Retinal pigment epithelial cell (primary cell): ENCODE data around the gene PHLDB1.

Experiments
- DNase-seq: peaks from one replicate; pipeline ENCODE4 v3.0.0-alpha.2; 2010; ENCODE audit warnings: low read depth
- H3K4me3 ChIP-seq: 2 replicates; pipeline ENCODE4 v1.5.1; 2011; ENCODE audit warnings: mild to moderate bottlenecking, low read length, control low read depth, moderate library complexity
- TF ChIP-seq, protein P1 (sequence below): conservative IDR thresholded peaks from 2 replicates; pipeline ENCODE4 v1.5.1; 2011; ENCODE audit warnings: low read depth, low read length, control low read depth, inconsistent platforms

Gene PHLDB1

DNA sequence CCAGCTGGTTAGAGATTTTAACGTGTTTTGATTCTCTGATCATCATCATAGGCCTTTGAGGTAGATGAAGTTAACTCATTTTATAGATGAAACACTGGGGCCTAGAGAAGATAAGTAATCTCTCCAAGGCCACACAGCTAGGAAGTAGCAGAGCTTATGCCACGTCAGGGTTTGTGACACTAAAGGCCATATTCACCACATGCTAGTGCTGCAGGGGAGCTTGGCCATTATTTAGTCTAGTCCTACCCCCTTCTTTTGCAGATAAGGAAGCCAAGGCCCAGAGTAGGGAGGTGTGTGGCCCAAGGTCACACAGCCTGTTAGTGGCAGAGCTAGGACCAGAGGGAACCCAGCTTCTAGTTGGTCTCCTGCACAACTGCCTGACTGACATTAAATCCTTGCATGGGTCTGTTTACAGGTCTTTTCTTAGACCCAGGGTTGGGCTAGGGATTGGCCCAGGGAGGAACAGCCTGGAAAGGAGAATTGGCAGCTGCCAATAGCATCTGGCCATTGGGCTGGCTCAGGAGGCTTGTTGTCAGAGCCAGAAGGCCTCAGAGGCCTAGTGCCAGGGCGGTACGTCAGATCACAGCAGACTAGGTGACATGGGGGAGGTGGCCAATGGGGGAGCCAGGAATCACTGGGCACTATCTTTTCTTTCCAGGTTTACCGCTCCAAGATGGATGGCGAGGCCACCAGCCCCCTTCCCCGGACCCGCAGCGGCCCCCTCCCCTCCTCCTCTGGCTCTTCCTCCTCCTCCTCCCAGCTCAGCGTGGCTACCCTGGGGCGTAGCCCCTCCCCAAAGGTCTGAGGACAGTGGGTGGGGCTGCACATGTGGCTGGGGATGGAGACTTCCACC lies 36.0 kb downstream of the PHLDB1 start:
- H3K4me3 ChIP-seq, result no peak overlapping the region
- TF ChIP-seq, protein P1, sequence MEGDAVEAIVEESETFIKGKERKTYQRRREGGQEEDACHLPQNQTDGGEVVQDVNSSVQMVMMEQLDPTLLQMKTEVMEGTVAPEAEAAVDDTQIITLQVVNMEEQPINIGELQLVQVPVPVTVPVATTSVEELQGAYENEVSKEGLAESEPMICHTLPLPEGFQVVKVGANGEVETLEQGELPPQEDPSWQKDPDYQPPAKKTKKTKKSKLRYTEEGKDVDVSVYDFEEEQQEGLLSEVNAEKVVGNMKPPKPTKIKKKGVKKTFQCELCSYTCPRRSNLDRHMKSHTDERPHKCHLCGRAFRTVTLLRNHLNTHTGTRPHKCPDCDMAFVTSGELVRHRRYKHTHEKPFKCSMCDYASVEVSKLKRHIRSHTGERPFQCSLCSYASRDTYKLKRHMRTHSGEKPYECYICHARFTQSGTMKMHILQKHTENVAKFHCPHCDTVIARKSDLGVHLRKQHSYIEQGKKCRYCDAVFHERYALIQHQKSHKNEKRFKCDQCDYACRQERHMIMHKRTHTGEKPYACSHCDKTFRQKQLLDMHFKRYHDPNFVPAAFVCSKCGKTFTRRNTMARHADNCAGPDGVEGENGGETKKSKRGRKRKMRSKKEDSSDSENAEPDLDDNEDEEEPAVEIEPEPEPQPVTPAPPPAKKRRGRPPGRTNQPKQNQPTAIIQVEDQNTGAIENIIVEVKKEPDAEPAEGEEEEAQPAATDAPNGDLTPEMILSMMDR, result no peak
- DNase-seq, result no peak

DNA sequence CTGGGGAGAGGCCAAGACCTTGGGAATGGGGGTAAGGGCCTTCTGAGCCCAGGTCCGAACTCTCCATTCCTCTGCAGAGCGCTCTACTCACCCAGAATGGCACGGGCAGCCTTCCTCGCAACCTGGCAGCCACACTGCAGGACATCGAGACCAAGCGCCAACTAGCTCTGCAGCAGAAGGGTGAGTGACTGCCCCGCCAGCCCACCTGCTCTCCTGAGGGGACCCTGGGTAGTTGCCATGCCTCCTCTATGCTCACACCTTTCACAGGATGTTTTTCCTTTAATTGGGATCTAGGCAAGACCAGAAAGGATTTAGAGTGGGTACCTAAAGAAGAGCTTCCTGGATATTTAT lies 36.6 kb downstream of the PHLDB1 start:
- no peak for DNase-seq
- H3K4me3 ChIP-seq, result no peak overlapping the region
- TF ChIP-seq, protein P1, result no peak

DNA sequence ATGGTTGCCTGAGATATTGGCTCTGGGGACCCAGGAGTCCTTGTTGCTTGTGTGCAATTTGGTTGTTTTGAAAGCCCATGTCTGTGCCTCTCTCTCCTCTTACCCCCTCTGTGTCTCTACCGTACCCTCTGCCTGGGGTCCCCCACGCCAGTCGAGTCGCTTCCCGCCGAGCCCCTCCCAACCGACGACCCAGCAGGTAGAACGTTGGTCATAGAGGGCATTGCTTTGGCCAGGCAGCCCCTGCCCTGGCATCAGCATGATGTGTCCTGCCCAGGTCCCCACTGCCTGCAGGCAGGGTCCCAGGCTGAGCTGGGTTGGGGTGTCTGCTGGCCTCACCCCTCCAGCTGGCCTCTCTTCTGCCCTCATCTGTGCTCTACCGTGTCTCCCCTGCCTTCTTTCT lies 37.1 kb downstream of the PHLDB1 start:
- TF ChIP-seq, protein P1, result no peak
- DNase-seq, result no peak
- no peak overlapping the region for H3K4me3 ChIP-seq

DNA sequence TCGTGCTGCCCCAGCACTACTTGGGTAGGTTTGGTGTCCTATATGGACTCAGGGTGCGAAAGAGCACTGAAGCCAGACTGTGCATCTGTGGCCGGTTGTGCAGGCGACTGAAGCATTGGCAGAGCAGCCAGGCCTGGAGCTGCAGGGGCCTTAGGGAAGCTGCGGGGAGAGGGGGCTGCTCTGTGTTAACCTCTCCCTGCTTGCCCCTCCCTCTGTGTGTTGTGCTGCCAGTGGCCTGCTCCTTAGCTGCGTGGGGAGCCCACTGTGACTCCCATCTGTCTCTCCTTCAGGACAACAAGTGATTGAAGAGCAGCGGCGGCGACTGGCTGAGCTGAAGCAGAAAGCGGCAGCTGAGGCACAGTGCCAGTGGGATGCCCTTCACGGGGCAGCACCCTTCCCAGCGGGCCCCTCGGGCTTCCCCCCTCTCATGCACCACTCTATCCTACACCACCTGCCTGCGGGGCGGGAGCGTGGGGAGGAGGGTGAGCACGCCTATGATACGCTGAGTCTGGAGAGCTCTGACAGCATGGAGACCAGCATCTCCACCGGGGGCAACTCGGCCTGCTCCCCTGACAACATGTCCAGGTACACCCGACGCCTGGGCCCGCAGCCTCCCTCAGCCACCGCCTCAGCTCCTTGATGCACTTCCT lies 37.8 kb downstream of the PHLDB1 start:
- TF ChIP-seq, protein P1, result no peak

DNA sequence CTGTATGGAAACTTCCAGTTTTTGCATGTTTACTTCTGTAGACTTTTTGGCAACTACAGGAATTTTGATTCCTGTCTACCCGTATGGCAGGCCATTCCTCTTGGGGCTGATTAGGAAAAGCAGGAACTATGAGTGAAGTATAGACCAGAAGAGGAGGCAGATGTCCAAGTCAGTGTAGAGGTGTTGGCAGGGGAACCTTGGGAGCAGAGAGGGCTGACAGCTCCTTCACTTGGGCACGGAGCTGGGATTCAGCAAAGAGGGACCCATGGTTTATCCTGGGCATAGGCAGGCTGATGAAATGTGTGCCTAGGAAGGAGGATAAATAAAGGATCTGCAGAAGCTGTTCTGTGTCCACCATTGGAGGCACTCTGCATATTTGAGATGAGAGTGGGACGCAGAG lies 39.0 kb downstream of the PHLDB1 start:
- no peak overlapping the region for H3K4me3 ChIP-seq
- DNase-seq, result no peak

More for the DNA sequence above, 37.8 kb downstream of the PHLDB1 start:
- no peak for DNase-seq
- no peak overlapping the region for H3K4me3 ChIP-seq

DNA sequence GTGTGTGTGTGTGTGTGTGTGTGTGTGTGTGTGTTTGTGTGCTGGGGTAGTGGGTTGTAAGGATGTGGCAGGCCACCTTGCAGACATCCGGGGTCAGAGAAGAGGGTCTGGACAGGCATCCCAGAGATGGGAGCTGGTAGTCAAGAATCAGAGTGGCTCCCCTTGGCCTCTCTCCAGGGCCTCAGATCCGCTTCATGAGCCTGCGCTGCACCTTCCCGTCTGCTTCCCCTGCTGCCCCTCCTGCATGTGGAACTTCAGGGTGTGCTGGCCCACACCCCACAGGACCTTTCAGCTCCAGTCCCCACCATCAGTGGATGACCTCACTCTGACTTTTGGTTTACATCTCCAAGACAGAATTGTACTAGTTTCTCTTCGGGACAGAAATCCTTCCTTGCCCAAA lies 40.9 kb downstream of the PHLDB1 start:
- TF ChIP-seq, protein P1, result no peak
- no peak for DNase-seq

More for the DNA sequence above, 39.0 kb downstream of the PHLDB1 start:
- TF ChIP-seq, protein P1, result no peak

DNA sequence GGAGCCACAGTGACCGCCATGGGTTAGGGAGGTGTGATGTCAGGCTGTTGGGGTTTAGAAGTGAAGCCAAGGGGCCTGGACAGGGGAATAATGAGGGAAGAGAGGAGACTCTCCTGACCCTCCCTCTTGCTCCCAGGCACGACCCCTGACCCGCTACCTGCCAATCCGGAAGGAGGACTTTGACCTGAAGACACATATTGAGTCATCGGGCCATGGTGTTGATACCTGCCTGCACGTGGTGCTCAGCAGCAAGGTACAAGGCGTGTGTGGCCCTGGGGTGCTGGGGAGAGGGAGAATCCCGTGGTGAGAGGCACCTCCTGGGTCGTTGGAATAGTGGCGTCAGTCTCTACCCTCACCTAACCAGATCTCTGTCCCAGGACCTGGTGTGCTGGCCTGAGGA lies 42.5 kb downstream of the PHLDB1 start:
- no peak overlapping the region for H3K4me3 ChIP-seq
- no peak for DNase-seq
- TF ChIP-seq, protein P1, result no peak

More for the DNA sequence above, 40.9 kb downstream of the PHLDB1 start:
- no peak overlapping the region for H3K4me3 ChIP-seq
